ENCODE measurements around the gene MBD2.
"Not testable (repeated sequence)": the region's sequence is repeated elsewhere in the genome, so short reads cannot be mapped to it uniquely, and the experiment has no call there.

- TF ChIP-seq, protein P1, sequence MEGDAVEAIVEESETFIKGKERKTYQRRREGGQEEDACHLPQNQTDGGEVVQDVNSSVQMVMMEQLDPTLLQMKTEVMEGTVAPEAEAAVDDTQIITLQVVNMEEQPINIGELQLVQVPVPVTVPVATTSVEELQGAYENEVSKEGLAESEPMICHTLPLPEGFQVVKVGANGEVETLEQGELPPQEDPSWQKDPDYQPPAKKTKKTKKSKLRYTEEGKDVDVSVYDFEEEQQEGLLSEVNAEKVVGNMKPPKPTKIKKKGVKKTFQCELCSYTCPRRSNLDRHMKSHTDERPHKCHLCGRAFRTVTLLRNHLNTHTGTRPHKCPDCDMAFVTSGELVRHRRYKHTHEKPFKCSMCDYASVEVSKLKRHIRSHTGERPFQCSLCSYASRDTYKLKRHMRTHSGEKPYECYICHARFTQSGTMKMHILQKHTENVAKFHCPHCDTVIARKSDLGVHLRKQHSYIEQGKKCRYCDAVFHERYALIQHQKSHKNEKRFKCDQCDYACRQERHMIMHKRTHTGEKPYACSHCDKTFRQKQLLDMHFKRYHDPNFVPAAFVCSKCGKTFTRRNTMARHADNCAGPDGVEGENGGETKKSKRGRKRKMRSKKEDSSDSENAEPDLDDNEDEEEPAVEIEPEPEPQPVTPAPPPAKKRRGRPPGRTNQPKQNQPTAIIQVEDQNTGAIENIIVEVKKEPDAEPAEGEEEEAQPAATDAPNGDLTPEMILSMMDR (conservative IDR thresholded peaks at IDR 0.05; ENCODE audit: low read depth, low read length), result not testable (repeated sequence)
- not testable (repeated sequence) for TF ChIP-seq EZH2phosphoT487 (IDR thresholded peaks at IDR 0.05; ENCODE audit: borderline replicate concordance, low read length)
These were observed 33.3 kb upstream of the MBD2 start for GRCh38 chr18:54257818-54258217.
